ENCODE data around the gene MAP3K20. TPM values are rescaled to one million over a fixed set of nuclear protein-coding genes. Genes with fewer than 3 reads are reported as not detected.
"Not testable (repeated sequence)": the region's sequence is repeated elsewhere in the genome, so short reads cannot be mapped to it uniquely, and the experiment has no call there.

The MAP3K20 gene
- total RNA-seq, 1 experiment from 2014 or later: 25.2 TPM

- no peak for DNase-seq (ENCODE audit: low read depth)
Observed at GRCh38 chr2:173086518-173087213, 11.0 kb downstream of the MAP3K20 start.

GRCh38 chr2:173087214-173087581, 11.6 kb downstream of the MAP3K20 start:
- no peak for DNase-seq (ENCODE audit: low read depth)

DNA sequence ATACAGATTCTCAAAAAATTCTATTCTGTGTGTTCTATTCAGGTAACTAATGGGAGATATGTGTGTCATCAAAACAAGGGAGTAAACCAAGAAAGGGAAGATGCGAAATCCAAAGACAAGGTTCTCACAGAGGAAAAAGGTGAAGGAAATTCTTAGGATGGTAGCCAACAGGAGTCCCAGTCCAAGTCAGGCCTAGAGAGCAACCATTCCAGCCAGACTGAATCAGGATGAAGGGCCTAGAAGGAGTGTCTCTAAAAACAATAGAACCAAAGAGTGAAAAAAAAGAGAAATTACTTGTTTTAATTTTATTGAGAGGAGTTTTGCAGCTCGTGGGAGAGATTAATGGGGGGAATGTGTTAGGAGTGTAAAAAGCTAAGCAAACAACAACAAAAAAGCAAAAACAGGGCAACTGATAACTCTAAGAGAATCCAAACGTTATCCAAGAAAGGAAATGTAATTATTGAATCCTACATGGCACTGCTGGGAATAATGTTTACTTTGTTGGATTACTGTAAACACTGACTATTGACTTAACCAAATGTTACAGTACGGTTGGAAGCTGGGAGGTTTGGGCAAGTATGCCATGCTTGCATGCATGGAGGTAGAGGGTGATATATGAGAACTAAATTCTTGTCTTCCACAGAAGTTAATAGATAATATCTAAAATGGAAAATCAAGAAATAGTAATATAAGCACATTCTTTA, 12.3 kb downstream of the MAP3K20 start:
- no peak for DNase-seq (ENCODE audit: low read depth)

- DNase-seq (ENCODE audit: low read depth): no peak
Observed at GRCh38 chr2:173090276-173090877, 14.7 kb downstream of the MAP3K20 start.

GRCh38 chr2:173090973-173091660, 15.5 kb downstream of the MAP3K20 start:
- no peak for DNase-seq (ENCODE audit: low read depth)

- DNase-seq (ENCODE audit: low read depth): no peak
Observed at GRCh38 chr2:173091910-173092309, 16.3 kb downstream of the MAP3K20 start.

- no peak for DNase-seq (ENCODE audit: low read depth)
Observed at GRCh38 chr2:173092844-173093402, 17.3 kb downstream of the MAP3K20 start.

DNA sequence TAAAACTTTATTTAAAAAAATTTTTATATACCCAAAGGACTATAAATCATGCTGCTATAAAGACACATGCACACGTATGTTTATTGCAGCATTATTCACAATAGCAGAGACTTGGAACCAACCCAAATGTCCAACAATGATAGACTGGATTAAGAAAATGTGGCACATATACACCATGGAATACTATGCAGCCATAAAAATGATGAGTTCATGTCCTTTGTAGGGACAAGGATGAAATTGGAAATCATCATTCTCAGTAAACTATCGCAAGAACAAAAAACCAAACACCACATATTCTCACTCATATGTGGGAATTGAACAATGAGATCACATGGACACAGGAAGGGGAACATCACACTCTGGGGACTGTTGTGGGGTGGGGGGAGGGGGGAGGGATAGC, 18.0 kb downstream of the MAP3K20 start:
- DNase-seq (ENCODE audit: low read depth): not testable (repeated sequence)

GRCh38 chr2:173094731-173095130, 19.1 kb downstream of the MAP3K20 start:
- no peak for DNase-seq (ENCODE audit: low read depth)

GRCh38 chr2:173095356-173095755, 19.7 kb downstream of the MAP3K20 start:
- no peak for DNase-seq (ENCODE audit: low read depth)

GRCh38 chr2:173099271-173099670, 23.6 kb downstream of the MAP3K20 start:
- DNase-seq (ENCODE audit: low read depth): no peak

DNA sequence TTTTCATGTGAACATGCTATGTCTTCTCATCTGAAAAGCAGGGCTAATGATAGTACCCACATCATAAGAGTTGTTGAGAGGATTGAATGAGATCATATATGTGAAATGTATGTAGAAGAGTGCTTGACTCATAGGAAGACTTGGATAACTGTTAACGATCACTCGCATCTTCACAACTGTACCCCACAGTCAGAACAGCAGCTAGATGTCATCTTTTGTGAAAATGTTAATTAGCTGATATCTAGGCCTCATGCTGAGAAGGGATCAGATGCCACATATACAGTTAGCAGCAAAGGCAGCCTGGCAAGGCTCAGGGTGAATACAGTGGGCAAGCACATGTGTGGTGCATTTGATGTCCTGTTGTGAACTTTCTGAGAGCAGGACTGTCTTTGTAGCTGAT, 24.2 kb downstream of the MAP3K20 start:
- no peak for DNase-seq (ENCODE audit: low read depth)

DNA sequence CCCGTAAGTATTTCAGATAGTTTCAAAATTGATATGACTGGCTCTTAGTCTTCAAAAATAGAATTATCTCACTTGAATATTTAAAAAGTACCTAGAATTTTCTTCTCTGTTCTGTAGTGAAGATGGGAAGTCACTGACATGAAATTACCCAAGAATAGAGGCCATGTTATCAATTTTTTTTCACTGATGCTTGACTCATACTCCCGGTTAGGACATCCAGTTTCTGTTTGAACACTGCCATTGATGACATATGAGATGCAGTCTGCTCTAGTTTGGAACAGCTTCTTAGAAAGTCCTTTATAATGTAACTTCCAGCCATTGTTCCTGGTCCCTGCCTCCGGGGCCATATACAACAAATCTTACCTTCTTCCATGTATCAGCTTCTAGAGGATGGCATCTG, 26.0 kb downstream of the MAP3K20 start:
- no peak for DNase-seq (ENCODE audit: low read depth)

GRCh38 chr2:173104156-173104555, 28.5 kb downstream of the MAP3K20 start:
- no peak for DNase-seq (ENCODE audit: low read depth)

DNA sequence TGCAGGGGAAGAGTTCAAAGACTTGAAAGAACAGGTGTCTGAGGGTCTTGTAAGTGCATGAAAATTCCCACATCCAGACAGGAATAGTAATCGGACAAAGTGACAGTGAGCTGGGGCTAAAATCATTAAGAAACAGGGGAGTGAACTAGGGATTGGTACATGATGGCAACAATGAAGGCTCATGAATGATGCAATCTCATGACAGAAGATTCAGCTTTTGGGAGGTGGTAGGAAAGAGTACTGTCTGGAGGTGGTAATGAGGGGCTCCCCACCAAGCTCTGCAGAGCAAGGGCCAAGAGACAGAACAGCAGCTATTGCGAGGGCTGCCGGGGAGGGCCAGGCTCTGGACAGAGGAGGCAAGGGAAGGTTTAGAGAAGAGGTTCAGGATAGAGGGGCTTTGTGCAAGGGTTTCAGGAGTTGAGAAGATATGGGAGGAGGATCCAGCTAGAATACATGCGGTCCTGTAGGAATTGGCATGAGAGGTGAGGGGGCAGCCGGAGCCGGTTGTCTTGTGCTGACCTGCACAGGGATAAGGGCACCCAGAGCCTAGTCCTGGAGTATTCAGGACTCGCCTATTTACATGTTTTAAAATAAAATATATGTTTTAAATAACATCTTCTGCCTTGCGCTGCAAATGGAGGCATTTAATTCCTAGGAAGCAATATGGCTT, 31.4 kb downstream of the MAP3K20 start:
- DNase-seq (ENCODE audit: low read depth): no peak

DNA sequence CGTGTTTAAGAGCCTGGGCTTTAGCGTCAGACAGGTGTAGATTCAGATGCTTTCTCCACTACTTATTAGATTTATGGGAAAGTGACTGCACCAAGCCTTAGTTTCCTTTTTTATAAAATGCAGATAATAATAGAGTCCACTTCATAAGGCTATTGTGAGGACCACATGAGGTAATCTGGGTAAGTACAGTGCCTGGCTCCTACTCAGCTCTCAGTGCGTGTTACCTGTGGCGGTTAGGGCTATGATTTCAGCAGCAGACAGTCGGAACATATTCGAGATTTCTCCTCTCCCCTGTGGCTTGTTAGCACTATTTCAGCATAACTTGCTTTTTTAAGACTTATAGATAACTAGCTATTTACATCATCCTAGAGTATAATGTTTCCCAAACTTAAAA, 32.0 kb downstream of the MAP3K20 start:
- DNase-seq (ENCODE audit: low read depth): no peak

DNA sequence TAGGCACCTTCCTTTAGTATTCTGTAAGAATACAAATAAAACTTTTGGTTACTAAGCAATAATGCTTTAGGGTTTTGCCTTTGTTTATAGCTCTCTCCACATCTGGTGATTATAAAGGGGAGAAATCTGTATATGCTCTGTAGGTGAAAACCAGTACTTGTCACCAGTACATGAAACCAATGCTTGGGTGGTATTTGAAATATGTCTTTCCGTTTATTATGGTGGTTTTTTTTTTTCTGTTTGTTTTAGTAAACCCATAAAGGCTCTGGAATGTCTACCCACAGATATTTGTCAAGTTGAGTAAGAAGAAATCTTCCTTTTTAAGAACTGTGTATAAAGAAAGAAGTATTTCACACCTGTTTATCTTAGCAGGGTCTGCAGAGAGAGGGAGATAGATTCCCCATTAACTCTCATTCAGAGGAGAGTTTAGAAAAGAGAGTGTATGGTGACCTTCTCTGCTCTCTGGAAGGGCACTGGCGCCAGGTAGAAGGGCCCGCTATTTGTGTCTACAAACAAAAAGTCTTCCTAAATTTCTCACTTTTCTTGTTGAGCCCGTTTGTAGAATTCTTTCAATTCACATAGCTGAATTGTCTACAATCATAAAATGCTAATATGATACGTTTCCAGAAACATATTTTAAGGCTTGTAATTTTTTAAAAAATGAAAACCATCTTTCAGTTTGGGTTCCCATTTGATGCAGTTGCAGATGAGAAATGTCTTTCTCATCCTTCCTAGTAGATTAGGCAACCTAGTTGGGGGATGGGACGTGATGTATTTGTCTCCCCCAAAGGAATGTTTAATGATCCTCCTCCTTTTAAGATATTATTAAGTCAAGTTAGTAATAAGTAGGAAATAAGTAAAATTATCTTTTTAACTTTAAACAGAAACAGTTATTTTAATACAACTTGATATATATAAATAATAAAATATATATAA, 33.9 kb downstream of the MAP3K20 start:
- DNase-seq (ENCODE audit: low read depth): peak; percentile 67

GRCh38 chr2:173117678-173118077, 42.0 kb downstream of the MAP3K20 start:
- DNase-seq (ENCODE audit: low read depth): no peak

- DNase-seq (ENCODE audit: low read depth): no peak
Observed at GRCh38 chr2:173118395-173118794, 42.7 kb downstream of the MAP3K20 start.

Data from HT1080 (cell line).